Measurements from ENCODE around the gene ZNF521.

The ZNF521 gene

GRCh38 chr18:25097569-25098056 is 254.4 kb downstream of the ZNF521 start:
- TF ChIP-seq CTCF (IDR thresholded peaks at IDR 0.05; ENCODE audit: extremely low read depth, insufficient read depth, missing control alignments) = no peak
- in situ Hi-C loops (cut with MboI; ENCODE audit: low pct_unique_long_range_greater_than_20kb, low sequenced_read_pairs, unreplicated experiment) = no loop called here
- no peak for DNase-seq (ENCODE audit: low spot score)

DNA sequence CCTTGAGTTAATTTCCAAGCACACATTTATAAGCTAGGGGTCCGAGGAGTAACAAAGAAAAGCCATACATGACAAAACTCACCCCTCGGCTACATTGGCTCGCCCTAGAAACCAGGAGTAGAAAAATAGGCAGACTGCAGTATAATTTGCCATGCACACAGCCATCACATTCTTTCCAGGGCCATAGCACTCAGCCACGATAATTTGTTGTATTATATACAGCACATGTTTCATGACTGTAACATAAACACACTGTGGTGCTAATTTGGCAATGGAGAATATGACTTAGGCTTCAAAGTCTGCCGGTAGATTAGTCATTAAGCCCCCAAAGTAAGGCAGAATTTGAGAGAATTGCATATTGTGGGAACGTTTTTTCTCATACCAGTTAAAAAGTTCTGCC is 254.9 kb downstream of the ZNF521 start:
- DNase-seq (ENCODE audit: low spot score) = no peak
- TF ChIP-seq CTCF (IDR thresholded peaks at IDR 0.05; ENCODE audit: extremely low read depth, insufficient read depth, missing control alignments) = no peak
- in situ Hi-C loops (cut with MboI; ENCODE audit: low pct_unique_long_range_greater_than_20kb, low sequenced_read_pairs, unreplicated experiment) = no loop called here

DNA sequence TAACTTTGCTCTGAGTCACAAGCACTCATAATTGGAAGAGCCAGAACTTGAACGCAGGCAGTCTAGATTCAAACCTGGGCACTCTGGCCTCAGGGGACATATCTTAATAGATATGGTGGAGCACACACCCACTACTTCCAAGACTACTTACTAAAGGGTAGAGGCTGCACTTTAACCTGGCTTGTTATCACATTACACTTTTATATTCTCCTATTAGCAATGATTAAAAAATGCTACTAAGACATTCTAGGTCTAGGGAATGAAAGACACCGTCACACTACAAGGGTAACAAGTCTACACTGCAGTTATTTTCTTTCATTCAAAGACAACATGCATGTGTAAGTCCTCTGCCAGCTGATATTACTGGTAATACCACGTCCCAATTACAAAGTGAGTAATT is 258.8 kb downstream of the ZNF521 start:
- in situ Hi-C loops (cut with MboI; ENCODE audit: low pct_unique_long_range_greater_than_20kb, low sequenced_read_pairs, unreplicated experiment) = no loop called here
- no peak for DNase-seq (ENCODE audit: low spot score)
- TF ChIP-seq CTCF (IDR thresholded peaks at IDR 0.05; ENCODE audit: extremely low read depth, insufficient read depth, missing control alignments) = no peak

- in situ Hi-C loops (cut with MboI; ENCODE audit: low pct_unique_long_range_greater_than_20kb, low sequenced_read_pairs, unreplicated experiment) = no loop called here
- TF ChIP-seq CTCF (IDR thresholded peaks at IDR 0.05; ENCODE audit: extremely low read depth, insufficient read depth, missing control alignments) = no peak
- DNase-seq (ENCODE audit: low spot score) = no peak
Observed at GRCh38 chr18:25089470-25089869, 262.5 kb downstream of the ZNF521 start.

GRCh38 chr18:25086876-25087275 is 265.1 kb downstream of the ZNF521 start:
- in situ Hi-C loops (cut with MboI; ENCODE audit: low pct_unique_long_range_greater_than_20kb, low sequenced_read_pairs, unreplicated experiment) = no loop called here
- DNase-seq (ENCODE audit: low spot score) = no peak
- no peak for TF ChIP-seq CTCF (IDR thresholded peaks at IDR 0.05; ENCODE audit: extremely low read depth, insufficient read depth, missing control alignments)

DNA sequence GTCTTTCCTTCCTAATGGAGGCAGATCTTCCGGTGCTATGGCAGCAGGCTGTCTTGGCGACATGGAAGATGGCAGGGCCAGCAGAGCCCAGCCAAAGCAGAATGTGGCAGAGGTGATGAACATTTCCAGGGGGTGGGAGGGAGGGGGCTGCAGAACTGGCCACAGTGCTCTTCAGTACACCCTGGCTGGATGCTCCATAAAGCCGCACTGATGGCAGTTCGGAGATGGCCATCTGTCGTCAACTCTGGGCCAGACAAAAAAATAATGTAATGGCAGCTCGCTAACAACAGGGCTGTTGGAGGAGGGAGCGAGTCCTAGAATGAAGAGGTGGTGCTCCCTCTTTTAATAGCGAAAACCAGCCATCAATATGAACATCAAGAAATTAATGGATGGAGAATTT is 271.0 kb downstream of the ZNF521 start:
- in situ Hi-C loops (cut with MboI; ENCODE audit: low pct_unique_long_range_greater_than_20kb, low sequenced_read_pairs, unreplicated experiment) = no loop called here
- DNase-seq (ENCODE audit: low spot score) = no peak
- no peak for TF ChIP-seq CTCF (IDR thresholded peaks at IDR 0.05; ENCODE audit: extremely low read depth, insufficient read depth, missing control alignments)

GRCh38 chr18:25080211-25080610 is 271.8 kb downstream of the ZNF521 start:
- no peak for DNase-seq (ENCODE audit: low spot score)
- no peak for TF ChIP-seq CTCF (IDR thresholded peaks at IDR 0.05; ENCODE audit: extremely low read depth, insufficient read depth, missing control alignments)
- in situ Hi-C loops (cut with MboI; ENCODE audit: low pct_unique_long_range_greater_than_20kb, low sequenced_read_pairs, unreplicated experiment) = no loop called here
